Measurements from ENCODE around the gene ABCC1.
A peak's percentile ranks its signal among the peaks of the same experiment; 100 is the strongest.

ABCC1 gene

DNA sequence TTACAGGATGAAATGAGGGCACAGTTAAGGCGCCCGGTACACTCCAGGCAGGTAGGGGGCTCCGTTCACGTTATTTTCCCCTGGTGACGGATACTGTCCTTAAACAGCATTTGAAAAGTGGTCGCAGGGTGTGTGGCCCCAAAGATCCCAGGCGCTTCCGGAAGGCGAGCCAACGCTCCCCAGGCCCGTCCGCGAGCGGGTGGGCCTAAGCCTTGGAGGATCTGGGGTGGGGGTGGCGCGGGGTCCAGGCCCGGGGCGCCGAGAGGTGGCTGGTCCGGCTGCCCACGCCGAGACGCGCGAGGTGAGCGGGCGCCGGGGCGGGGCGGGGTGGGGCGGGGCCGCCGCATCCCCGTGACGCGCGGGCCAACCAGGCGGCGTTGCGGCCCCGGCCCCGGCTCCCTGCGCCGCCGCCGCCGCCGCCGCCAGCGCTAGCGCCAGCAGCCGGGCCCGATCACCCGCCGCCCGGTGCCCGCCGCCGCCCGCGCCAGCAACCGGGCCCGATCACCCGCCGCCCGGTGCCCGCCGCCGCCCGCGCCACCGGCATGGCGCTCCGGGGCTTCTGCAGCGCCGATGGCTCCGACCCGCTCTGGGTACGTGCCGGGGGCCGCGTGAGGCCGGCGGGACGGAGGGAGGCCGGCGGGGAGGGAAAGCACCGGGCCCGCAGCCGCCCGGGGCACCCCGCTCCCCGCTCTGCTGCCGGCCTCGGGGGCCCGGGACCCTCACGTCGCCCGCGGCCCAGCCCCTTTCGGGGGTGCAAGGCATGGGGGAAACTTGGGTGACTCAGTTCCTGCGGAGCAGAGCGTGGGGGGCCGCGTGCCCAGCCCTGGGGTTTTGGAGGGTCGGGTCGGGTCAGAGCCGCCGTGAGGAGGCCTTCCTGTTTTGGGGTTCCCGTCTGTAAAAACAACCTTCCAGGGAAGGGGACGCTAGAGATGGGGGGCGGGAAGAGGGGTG is at the start of gene ABCC1:
TSS of gene ABCC1 (plus strand) at position 407 of the 951 bp plus-strand sequence. CDS start at position 543, 136 bp downstream.
- H3F3A ChIP-seq (ENCODE audit: insufficient read depth) = no peaks in the 10 kb centered on the region; the same call in 1 of the 2 replicates
- H3K27ac ChIP-seq (ENCODE audit: low read depth, low read length) = peak within 1 kb of the TSS; percentile 60
- H3K9me2 ChIP-seq (replicated peaks; ENCODE audit: insufficient read depth, low read length) = no peaks in the 10 kb centered on the region
- no peaks in the 10 kb centered on the region; the same call in 1 of the 2 replicates for H4K20me1 ChIP-seq (ENCODE audit: low read depth, low read length)
- H3K9ac ChIP-seq (ENCODE audit: low read length) = peak within 1 kb of the TSS; percentile 91
- no peaks in the 10 kb centered on the region for H3K36me3 ChIP-seq (ENCODE audit: low read length)
- H3K79me2 ChIP-seq (ENCODE audit: insufficient read depth, low read length) = peaks cover 49% of the 10 kb centered on the region
- TF ChIP-seq, protein P1, sequence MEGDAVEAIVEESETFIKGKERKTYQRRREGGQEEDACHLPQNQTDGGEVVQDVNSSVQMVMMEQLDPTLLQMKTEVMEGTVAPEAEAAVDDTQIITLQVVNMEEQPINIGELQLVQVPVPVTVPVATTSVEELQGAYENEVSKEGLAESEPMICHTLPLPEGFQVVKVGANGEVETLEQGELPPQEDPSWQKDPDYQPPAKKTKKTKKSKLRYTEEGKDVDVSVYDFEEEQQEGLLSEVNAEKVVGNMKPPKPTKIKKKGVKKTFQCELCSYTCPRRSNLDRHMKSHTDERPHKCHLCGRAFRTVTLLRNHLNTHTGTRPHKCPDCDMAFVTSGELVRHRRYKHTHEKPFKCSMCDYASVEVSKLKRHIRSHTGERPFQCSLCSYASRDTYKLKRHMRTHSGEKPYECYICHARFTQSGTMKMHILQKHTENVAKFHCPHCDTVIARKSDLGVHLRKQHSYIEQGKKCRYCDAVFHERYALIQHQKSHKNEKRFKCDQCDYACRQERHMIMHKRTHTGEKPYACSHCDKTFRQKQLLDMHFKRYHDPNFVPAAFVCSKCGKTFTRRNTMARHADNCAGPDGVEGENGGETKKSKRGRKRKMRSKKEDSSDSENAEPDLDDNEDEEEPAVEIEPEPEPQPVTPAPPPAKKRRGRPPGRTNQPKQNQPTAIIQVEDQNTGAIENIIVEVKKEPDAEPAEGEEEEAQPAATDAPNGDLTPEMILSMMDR (IDR thresholded peaks at IDR 0.05; ENCODE audit: insufficient read depth, low read length, poor library complexity, severe bottlenecking) = no peak
- TF ChIP-seq EZH2phosphoT487 (conservative IDR thresholded peaks at IDR 0.05; ENCODE audit: low read length) = no peak
- H3K4me2 ChIP-seq (ENCODE audit: low read depth, low read length, poor library complexity, severe bottlenecking) = peak within 1 kb of the TSS; percentile 74
- H2AFZ ChIP-seq (ENCODE audit: low read depth, low read length, severe bottlenecking) = peak within 1 kb of the TSS; percentile 92
- peak within 1 kb of the TSS; percentile 86 for H3K4me3 ChIP-seq (ENCODE audit: insufficient read depth, low read length, poor library complexity, severe bottlenecking)
- no peaks in the 10 kb centered on the region for H3K9me3 ChIP-seq (ENCODE audit: insufficient read depth, low read length)
- no peaks in the 10 kb centered on the region for H3K27me3 ChIP-seq (ENCODE audit: low read length)

GRCh38 chr16:15900357-15900756 is 49.1 kb upstream of the ABCC1 start:
- Histone ChIP-seq H3K9ac (ENCODE audit: low read length) (no peak overlapping the region), H3K79me2 (ENCODE audit: insufficient read depth, low read length) (no peaks in the 10 kb centered on the region), H2AFZ (ENCODE audit: low read depth, low read length, severe bottlenecking) (no peak overlapping the region), H4K20me1 (ENCODE audit: low read depth, low read length) (no peaks in the 10 kb centered on the region), H3K4me3 (ENCODE audit: insufficient read depth, low read length, poor library complexity, severe bottlenecking) (no peak overlapping the region), H3K27ac (ENCODE audit: low read depth, low read length) (no peak overlapping the region), H3F3A (ENCODE audit: insufficient read depth) (no peaks in the 10 kb centered on the region), H3K36me3 (ENCODE audit: low read length) (no peaks in the 10 kb centered on the region), H3K9me3 (ENCODE audit: insufficient read depth, low read length) (no peaks in the 10 kb centered on the region), H3K27me3 (ENCODE audit: low read length) (no peaks in the 10 kb centered on the region), H3K4me2 (ENCODE audit: low read depth, low read length, poor library complexity, severe bottlenecking) (no peak overlapping the region), H3K9me2 (replicated peaks; ENCODE audit: insufficient read depth, low read length) (no peaks in the 10 kb centered on the region)
- TF ChIP-seq EZH2phosphoT487 (conservative IDR thresholded peaks at IDR 0.05; ENCODE audit: low read length) = no peak
- TF ChIP-seq, protein P1 (IDR thresholded peaks at IDR 0.05; ENCODE audit: insufficient read depth, low read length, poor library complexity, severe bottlenecking) = no peak

DNA sequence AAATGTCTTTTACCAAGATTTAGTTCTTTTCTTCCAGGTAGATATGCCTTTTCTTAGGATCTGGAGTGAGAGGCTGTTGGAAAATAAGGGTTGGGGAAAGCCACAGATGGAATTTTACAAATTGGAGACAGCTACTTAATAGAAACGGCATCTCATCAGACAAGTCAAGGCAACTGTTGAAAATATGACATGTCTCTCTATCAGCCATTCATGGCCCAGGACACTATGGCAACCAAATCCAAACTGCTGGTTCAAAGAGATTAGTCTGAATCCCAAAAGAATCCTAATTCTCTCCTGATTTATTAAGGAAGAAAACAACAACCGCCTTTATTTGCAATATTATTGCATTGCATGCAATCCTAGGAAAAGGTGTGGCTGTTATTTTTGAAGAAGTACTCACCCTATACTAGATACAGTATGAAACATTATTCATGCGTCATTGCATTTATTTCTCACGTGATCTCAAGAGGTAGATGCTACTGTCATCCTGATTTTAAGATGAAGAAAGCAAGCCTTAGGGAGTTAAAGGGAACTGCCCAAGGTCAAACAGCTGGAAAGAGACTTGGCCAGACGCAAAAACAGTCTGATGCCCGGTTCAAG is 48.4 kb upstream of the ABCC1 start:
- Histone ChIP-seq H2AFZ (ENCODE audit: low read depth, low read length, severe bottlenecking) (no peak overlapping the region), H3K9me3 (ENCODE audit: insufficient read depth, low read length) (no peaks in the 10 kb centered on the region), H3K36me3 (ENCODE audit: low read length) (no peaks in the 10 kb centered on the region), H3K27ac (ENCODE audit: low read depth, low read length) (no peak overlapping the region), H3K27me3 (ENCODE audit: low read length) (no peaks in the 10 kb centered on the region), H3K9me2 (replicated peaks; ENCODE audit: insufficient read depth, low read length) (no peaks in the 10 kb centered on the region), H3K4me3 (ENCODE audit: insufficient read depth, low read length, poor library complexity, severe bottlenecking) (no peak overlapping the region), H3K4me2 (ENCODE audit: low read depth, low read length, poor library complexity, severe bottlenecking) (no peak overlapping the region), H4K20me1 (ENCODE audit: low read depth, low read length) (no peaks in the 10 kb centered on the region), H3K9ac (ENCODE audit: low read length) (no peak overlapping the region), H3F3A (ENCODE audit: insufficient read depth) (no peaks in the 10 kb centered on the region), H3K79me2 (ENCODE audit: insufficient read depth, low read length) (no peaks in the 10 kb centered on the region)
- TF ChIP-seq EZH2phosphoT487 (conservative IDR thresholded peaks at IDR 0.05; ENCODE audit: low read length) = no peak
- TF ChIP-seq, protein P1 (IDR thresholded peaks at IDR 0.05; ENCODE audit: insufficient read depth, low read length, poor library complexity, severe bottlenecking) = no peak

All from SU-DHL-6 (cell line).